GM12878 (cell line): ENCODE results near the gene CACNA1A. TPM values are rescaled to one million over a fixed set of nuclear protein-coding genes. Genes with fewer than 3 reads are reported as not detected.

Experiments used
- ATAC-seq: fragments of 200-7000 bp; cut with Tn5 transposase; 3 replicates; pipeline ENCODE4 v1.9.1; 2020; ENCODE audit warnings: mild to moderate bottlenecking, moderate library complexity
- BruUV-seq: library from RNA; stranded (reverse); fragments of 400-500 nt; replicated peaks from 2 replicates; lab custom pipeline; 2021; lab: Mats Ljungman, UMichigan
- CTCF ChIA-PET: fragments of 300-600 bp; sonication (Branson Sonifier 250); formaldehyde crosslinking; extraction: SDS; loops from one replicate; lab custom pipeline; 2021; ENCODE audit warnings: inconsistent platforms; lab: Yijun Ruan, JAX
- POLR2A ChIA-PET: fragments of 350-600 bp; formaldehyde crosslinking; extraction: SDS; loops from one replicate; lab custom pipeline; 2021; ENCODE audit warnings: inconsistent platforms; lab: Charles Lee
- RAD21 ChIA-PET: fragments of 300-600 bp; sonication (Branson Sonifier 250); formaldehyde crosslinking; loops from one replicate; lab custom pipeline; 2023; ENCODE audit warnings: antibody characterized with exemption; ENCODE audit not compliant: unreplicated experiment; lab: Charles Lee
- SMC1A ChIA-PET: fragments of 300-600 bp; sonication (Branson Sonifier 250); formaldehyde crosslinking; loops from one replicate; lab custom pipeline; 2023; ENCODE audit not compliant: unreplicated experiment, uncharacterized antibody; lab: Charles Lee
- DNase-seq: peaks from one replicate; pipeline ENCODE4 v3.0.0-alpha.2; 2011; ENCODE audit warnings: low read depth, low spot score
- FAIRE-seq: peaks from 3 replicates; lab custom pipeline; 2011; peaks lifted over from hg19 to GRCh38; lab: Jason Lieb, UNC
- H2AFZ ChIP-seq: 2 replicates; pipeline ENCODE4 v1.6.0; 2011; ENCODE audit warnings: low read depth, low read length, control low read depth; ENCODE audit not compliant: control insufficient read depth
- H3K27ac ChIP-seq: 2 replicates; pipeline ENCODE4 v1.5.1; 2011; ENCODE audit warnings: control low read depth; ENCODE audit not compliant: control insufficient read depth, insufficient read depth
- H3K27me3 ChIP-seq, 2 experiments: replicated peaks in 1 of 2; 2 replicates each; pipeline versions ENCODE4 v1.6.0 to v1.6.1; 2011; ENCODE audit warnings: low read length in 1 of 2; ENCODE audit not compliant: control insufficient read depth in 2 of 2, insufficient read depth in 2 of 2
- H3K36me3 ChIP-seq, 2 experiments: 2 replicates each; pipeline ENCODE4 v1.5.1; 2011; ENCODE audit warnings: low read length in 1 of 2; ENCODE audit not compliant: control insufficient read depth in 2 of 2, insufficient read depth in 2 of 2
- H3K4me1 ChIP-seq: 2 replicates; pipeline ENCODE4 v1.6.1; 2011; ENCODE audit warnings: mild to moderate bottlenecking, low read length, moderate library complexity, mixed read lengths; ENCODE audit not compliant: control insufficient read depth, insufficient read depth
- H3K4me2 ChIP-seq: 2 replicates; pipeline ENCODE4 v1.6.0; 2011; ENCODE audit warnings: control low read depth; ENCODE audit not compliant: control insufficient read depth, insufficient read depth
- H3K4me3 ChIP-seq: fragments of 200-600 bp; sonication (generic); 2 replicates; pipeline ENCODE4 v1.5.1; 2016
- H3K79me2 ChIP-seq: 2 replicates; pipeline ENCODE4 v1.6.0; 2011; ENCODE audit warnings: low read length; ENCODE audit not compliant: control insufficient read depth, insufficient read depth
- H3K9ac ChIP-seq: 2 replicates; pipeline ENCODE4 v1.8.0; 2011; ENCODE audit warnings: low read length, control low read depth, mixed read lengths; ENCODE audit not compliant: control insufficient read depth, insufficient read depth
- H3K9me3 ChIP-seq: replicated peaks from 3 replicates; pipeline ENCODE4 v1.5.1; 2011; ENCODE audit warnings: mild to moderate bottlenecking, low read length; ENCODE audit not compliant: control insufficient read depth, insufficient read depth
- H4K20me1 ChIP-seq: 2 replicates; pipeline ENCODE4 v1.6.0; 2011; ENCODE audit not compliant: control insufficient read depth, insufficient read depth
- CEBPB ChIP-seq, 2 experiments: fragments of 150-350 bp in 1 of 2; IDR thresholded peaks; 2 replicates each; pipeline ENCODE4 v1.6.1; 2012 to 2014; ENCODE audit warnings: low read depth in 2 of 2, low read length in 2 of 2, borderline replicate concordance in 1 of 2, inconsistent platforms in 1 of 2
- CHD1 ChIP-seq: IDR thresholded peaks from 2 replicates; pipeline ENCODE4 v1.6.1; 2012; ENCODE audit warnings: low read depth, low read length, improper control_type of control experiment
- CREM ChIP-seq: IDR thresholded peaks from 2 replicates; pipeline ENCODE4 v1.6.1; 2014; ENCODE audit warnings: antibody characterized with exemption, low read depth
- EP300 ChIP-seq, 2 experiments: fragments of 150-350 bp in 1 of 2; IDR thresholded peaks; 2 replicates each; pipeline ENCODE4 v1.6.1; 2011 to 2012; ENCODE audit warnings: low read depth in 2 of 2, low read length in 2 of 2, borderline replicate concordance in 1 of 2, improper control_type of control experiment in 1 of 2, inconsistent platforms in 1 of 2; ENCODE audit not compliant: control insufficient read depth in 1 of 2
- HCFC1 ChIP-seq: fragments of 150-350 bp; IDR thresholded peaks from 2 replicates; pipeline ENCODE4 v1.6.1; 2014; ENCODE audit warnings: low read length
- POLR2AphosphoS5 ChIP-seq: IDR thresholded peaks from 2 replicates; pipeline ENCODE4 v1.6.1; 2011; ENCODE audit warnings: mild to moderate bottlenecking, low read length, inconsistent platforms
- RCOR1 ChIP-seq: conservative IDR thresholded peaks from 2 replicates; pipeline ENCODE4 v1.6.1; 2012; ENCODE audit warnings: low read depth, low read length, improper control_type of control experiment
- REST ChIP-seq: IDR thresholded peaks from 2 replicates; pipeline ENCODE4 v1.6.1; 2012; ENCODE audit warnings: mild to moderate bottlenecking, low read depth, low read length
- RFX5 ChIP-seq: IDR thresholded peaks from 2 replicates; pipeline ENCODE4 v1.6.1; 2011; ENCODE audit warnings: low read depth, low read length, improper control_type of control experiment
- SMC3 ChIP-seq: IDR thresholded peaks from 2 replicates; pipeline ENCODE4 v1.6.1; 2011; ENCODE audit warnings: low read length, improper control_type of control experiment, borderline replicate concordance
- SUPT20H ChIP-seq: IDR thresholded peaks from 2 replicates; pipeline ENCODE4 v1.6.1; 2011; ENCODE audit warnings: low read depth, mild to moderate bottlenecking, low read length, moderate library complexity, borderline replicate concordance; ENCODE audit not compliant: control insufficient read depth
- ZNF384 ChIP-seq: IDR thresholded peaks from 2 replicates; pipeline ENCODE4 v1.6.1; 2012; ENCODE audit warnings: low read depth, mild to moderate bottlenecking, low read length, improper control_type of control experiment, borderline replicate concordance
- ZSCAN29 ChIP-seq: fragments of 450-650 bp; IDR thresholded peaks from 2 replicates; pipeline ENCODE4 v1.6.1; 2017; ENCODE audit warnings: mild to moderate bottlenecking, moderate library complexity
- WGBS: methylation state at CpG from one replicate; pipeline ENCODE4 v1.1.6; 2016; ENCODE audit warnings: low lambda C conversion rate; ENCODE audit not compliant: insufficient replicate concordance, insufficient coverage; ENCODE audit errors: missing lambda C conversion rate; 5-methylcytosine and 5-hydroxymethylcytosine counted together
- in situ Hi-C: fragments of 300-500 bp; cut with MboI; formaldehyde crosslinking; loops from 9 replicates; pipeline ENCODE4 v1.14.3; 2018; ENCODE audit warnings: mixed read lengths
- intact Hi-C: fragments of 100-400 bp; cut with micrococcal nuclease; formaldehyde crosslinking; loops from one replicate; pipeline ENCODE4 v1.14.2; 2022; ENCODE audit not compliant: unreplicated experiment
- polyA plus RNA-seq, 11 experiments: library from polyadenylated mRNA; depleted of rRNA in 4 of 11; unstranded in 6 of 11; stranded (reverse) in 5 of 11; fragments of >200 nt; fragmentation: Nextera tagmentation in 4 of 11; fragmentation: Illumina TruSeq in 1 of 11; extraction: Ambion mirVana in 4 of 11; extraction: Trizol in 1 of 11; gene quantifications; 1 replicate in 1 of 11; 2 replicates in 10 of 11; pipeline versions ENCODE4 v1.2.1 to v1.2.3, GENCODE V29; 2011 to 2016; ENCODE audit warnings: inconsistent platforms in 2 of 11, missing spikeins in 2 of 11, low read depth in 1 of 11
- total RNA-seq, 4 experiments: library from RNA; depleted of rRNA in 3 of 4; stranded (reverse); fragments of >200 nt in 3 of 4; fragmentation: Illumina TruSeq in 1 of 4; extraction: Trizol in 1 of 4; gene quantifications; 2 replicates each; pipeline versions ENCODE4 v1.2.1 to v1.2.3, GENCODE V29; 2013 to 2021

CACNA1A gene
- total and polyA plus RNA-seq, 10 of the 15 experiments (the other 5 are each of a cell fraction or from before 2014, with no cell fraction given) = 1.1 to 4.4 (median 2.5) TPM

- RAD21 ChIA-PET = no interaction called here
- no peak overlapping the region for H3K9ac ChIP-seq
- intact Hi-C loops (no loop called here), in situ Hi-C loops (no loop called here)
- no peak overlapping the region for H3K4me2 ChIP-seq
- H3K79me2 ChIP-seq = no peaks in the 10 kb centered on the region
- TF ChIP-seq CREM = no peak
- no peak for TF ChIP-seq ZNF384
- no peak for TF ChIP-seq RCOR1
- no peak overlapping the region for H3K27ac ChIP-seq
- no peak overlapping the region for H3K4me3 ChIP-seq
- CTCF ChIA-PET = interaction anchor here (0.8 kb wide), 1 partner anchor 36 kb away, joined by 5 read pairs; no protein-coding TSS in a partner anchor
- DNase-seq = no peak
- no peaks in the 10 kb centered on the region for H3K36me3 ChIP-seq
- H3K9me3 ChIP-seq = no peaks in the 10 kb centered on the region
- no peaks in the 10 kb centered on the region for H3K27me3 ChIP-seq
- POLR2A ChIA-PET = no interaction called here
- WGBS = 42% methylated on average over 9 of the region's 9 CpGs
- no peak for ATAC-seq
- SMC1A ChIA-PET = interaction anchor here (0.6 kb wide), 1 partner anchor 50 kb away, joined by 3 read pairs; no protein-coding TSS in a partner anchor
- BruUV-seq = no TSS peak
- H4K20me1 ChIP-seq = no peaks in the 10 kb centered on the region
- FAIRE-seq = no peak
- H2AFZ ChIP-seq = no peak overlapping the region
- H3K4me1 ChIP-seq = no peaks in the 10 kb centered on the region
Measured at GRCh38 chr19:13381827-13382632, 124.2 kb downstream of the CACNA1A start.

GRCh38 chr19:13376537-13376936, 129.7 kb downstream of the CACNA1A start:
- ChIA-PET CTCF (no interaction called here), SMC1A (no interaction called here), RAD21 (no interaction called here), POLR2A (no interaction called here)
- H3K27ac ChIP-seq = no peak overlapping the region
- H3K9me3 ChIP-seq = no peaks in the 10 kb centered on the region
- no peaks in the 10 kb centered on the region for H3K36me3 ChIP-seq
- in situ Hi-C loops = no loop called here
- ATAC-seq = no peak
- BruUV-seq = no TSS peak
- H2AFZ ChIP-seq = no peak overlapping the region
- H3K4me1 ChIP-seq = no peaks in the 10 kb centered on the region
- no peak overlapping the region for H3K9ac ChIP-seq
- H3K27me3 ChIP-seq = no peaks in the 10 kb centered on the region
- TF ChIP-seq POLR2AphosphoS5 (no peak), CEBPB (IDR thresholded peaks at IDR 0.05; ENCODE audit: borderline replicate concordance in 1 of 2, low read depth in 2 of 2, low read length in 2 of 2) (no peak), ZSCAN29 (no peak), RFX5 (no peak), SUPT20H (no peak), REST (no peak), EP300 (IDR thresholded peaks at IDR 0.05; ENCODE audit: borderline replicate concordance in 1 of 2, control insufficient read depth in 1 of 2, low read depth in 2 of 2, low read length in 2 of 2) (no peak), SMC3 (no peak), CHD1 (no peak), HCFC1 (no peak)
- intact Hi-C loops = no loop called here
- H3K4me2 ChIP-seq = no peak overlapping the region
- H3K4me3 ChIP-seq = no peak overlapping the region
- FAIRE-seq = no peak
- H4K20me1 ChIP-seq = no peaks in the 10 kb centered on the region
- no peak for DNase-seq
- no peaks in the 10 kb centered on the region for H3K79me2 ChIP-seq
